GM12872 (cell line): ENCODE measurements around the gene SLC25A11.

Source experiments
- TF ChIP-seq, protein P1 (sequence below): IDR thresholded peaks from 3 replicates; pipeline ENCODE4 v1.5.1; 2011; ENCODE audit warnings: low read depth, mild to moderate bottlenecking, low read length, moderate library complexity; ENCODE audit not compliant: insufficient read depth

The SLC25A11 gene

DNA sequence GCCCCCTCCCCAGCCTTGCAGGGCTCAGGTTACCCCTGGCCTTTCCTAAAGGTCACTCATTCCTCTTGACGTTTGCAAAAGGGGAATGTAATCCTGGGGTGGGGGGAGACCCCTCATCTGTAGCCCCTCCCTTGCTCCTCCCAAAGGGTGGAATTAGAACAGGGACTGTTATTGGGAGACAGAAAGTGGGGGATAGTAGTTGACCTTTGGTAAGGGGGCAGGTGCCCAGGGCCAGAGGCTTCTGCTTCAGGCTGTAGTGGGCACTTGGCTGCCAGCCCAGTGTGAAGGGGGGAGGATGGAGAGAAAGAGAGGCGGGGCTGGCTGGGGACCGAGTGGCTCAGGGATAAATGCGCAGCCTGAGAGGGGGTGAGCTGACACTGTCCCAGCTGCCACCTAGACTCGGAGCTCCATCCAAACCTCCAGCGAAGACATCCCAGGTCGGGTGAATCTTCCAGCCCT lies 10.9 kb upstream of the SLC25A11 start, which contains the start of gene ENO3:
Gene ENO3 (plus strand): TSS at position 374 of the 459 bp plus-strand sequence. CDS start 711 bp downstream, outside the sequence.
- TF ChIP-seq, protein P1, sequence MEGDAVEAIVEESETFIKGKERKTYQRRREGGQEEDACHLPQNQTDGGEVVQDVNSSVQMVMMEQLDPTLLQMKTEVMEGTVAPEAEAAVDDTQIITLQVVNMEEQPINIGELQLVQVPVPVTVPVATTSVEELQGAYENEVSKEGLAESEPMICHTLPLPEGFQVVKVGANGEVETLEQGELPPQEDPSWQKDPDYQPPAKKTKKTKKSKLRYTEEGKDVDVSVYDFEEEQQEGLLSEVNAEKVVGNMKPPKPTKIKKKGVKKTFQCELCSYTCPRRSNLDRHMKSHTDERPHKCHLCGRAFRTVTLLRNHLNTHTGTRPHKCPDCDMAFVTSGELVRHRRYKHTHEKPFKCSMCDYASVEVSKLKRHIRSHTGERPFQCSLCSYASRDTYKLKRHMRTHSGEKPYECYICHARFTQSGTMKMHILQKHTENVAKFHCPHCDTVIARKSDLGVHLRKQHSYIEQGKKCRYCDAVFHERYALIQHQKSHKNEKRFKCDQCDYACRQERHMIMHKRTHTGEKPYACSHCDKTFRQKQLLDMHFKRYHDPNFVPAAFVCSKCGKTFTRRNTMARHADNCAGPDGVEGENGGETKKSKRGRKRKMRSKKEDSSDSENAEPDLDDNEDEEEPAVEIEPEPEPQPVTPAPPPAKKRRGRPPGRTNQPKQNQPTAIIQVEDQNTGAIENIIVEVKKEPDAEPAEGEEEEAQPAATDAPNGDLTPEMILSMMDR, result no peak

- TF ChIP-seq, protein P1, result no peak
Observed at GRCh38 chr17:4950075-4950745, 10.4 kb upstream of the SLC25A11 start.

GRCh38 chr17:4949321-4950074 lies 9.7 kb upstream of the SLC25A11 start:
- TF ChIP-seq, protein P1, result no peak

DNA sequence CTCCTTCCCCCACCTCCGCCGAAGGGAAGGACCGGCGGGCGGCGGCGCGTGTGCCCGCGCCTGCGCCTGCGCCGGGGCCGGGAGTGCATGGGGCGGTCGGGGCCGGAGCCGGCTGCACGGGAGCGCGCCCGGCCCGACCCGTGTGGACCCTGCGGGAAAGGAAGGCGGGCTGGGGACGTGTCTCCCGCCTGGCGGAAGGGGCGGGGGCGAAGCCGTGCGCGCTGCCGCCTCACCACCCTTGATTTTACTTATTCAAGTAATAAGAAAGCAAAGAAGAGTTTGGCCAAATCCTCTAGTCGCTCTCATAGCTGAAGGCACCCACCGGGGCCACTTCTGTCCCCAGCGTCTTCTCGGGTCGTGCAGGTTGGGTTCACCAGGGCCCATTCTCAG lies 9.1 kb upstream of the SLC25A11 start:
- TF ChIP-seq, protein P1, result no peak

DNA sequence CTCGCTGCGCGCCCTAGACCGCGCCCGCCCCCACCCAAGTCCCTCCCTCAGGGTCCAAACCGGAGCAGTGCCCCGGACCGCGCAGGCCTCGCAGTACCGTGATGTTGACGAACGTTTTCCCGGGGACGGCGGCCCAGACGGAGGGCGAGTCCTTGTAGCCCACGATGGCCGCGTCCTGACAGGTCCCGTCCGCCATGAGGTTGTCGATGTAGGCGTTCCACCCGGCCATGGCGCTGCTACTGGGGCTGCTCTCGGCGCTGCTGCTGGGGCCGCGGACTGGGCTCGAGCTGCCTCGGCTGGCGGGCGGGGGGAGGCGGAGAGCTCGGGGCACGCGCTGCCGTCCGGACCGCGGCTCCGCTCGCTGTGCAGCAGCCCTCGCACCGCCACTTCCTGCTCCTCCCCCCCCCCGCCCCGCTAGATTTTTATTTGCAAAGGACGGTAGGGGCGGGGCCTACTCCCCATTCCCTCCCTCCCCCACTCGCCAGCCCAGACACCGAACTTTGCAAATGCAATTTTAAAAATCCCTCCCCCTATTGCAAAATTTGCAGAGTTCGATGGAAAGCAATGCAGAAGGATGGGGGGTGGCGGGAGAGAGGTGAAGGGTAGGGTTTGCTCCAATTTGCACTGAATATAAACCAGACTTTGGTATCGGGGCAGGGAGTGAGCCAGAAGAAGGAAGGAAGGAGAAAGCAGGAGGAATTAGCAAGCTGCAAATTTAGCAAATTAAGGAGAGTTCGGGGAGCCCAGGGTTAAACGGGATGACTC lies 8.5 kb upstream of the SLC25A11 start, which contains the start of gene PFN1:
Gene PFN1 (minus strand): TSS at position 365 of the 765 bp plus-strand sequence. CDS start 136 bp downstream, at position 229.
- TF ChIP-seq, protein P1, result no peak

DNA sequence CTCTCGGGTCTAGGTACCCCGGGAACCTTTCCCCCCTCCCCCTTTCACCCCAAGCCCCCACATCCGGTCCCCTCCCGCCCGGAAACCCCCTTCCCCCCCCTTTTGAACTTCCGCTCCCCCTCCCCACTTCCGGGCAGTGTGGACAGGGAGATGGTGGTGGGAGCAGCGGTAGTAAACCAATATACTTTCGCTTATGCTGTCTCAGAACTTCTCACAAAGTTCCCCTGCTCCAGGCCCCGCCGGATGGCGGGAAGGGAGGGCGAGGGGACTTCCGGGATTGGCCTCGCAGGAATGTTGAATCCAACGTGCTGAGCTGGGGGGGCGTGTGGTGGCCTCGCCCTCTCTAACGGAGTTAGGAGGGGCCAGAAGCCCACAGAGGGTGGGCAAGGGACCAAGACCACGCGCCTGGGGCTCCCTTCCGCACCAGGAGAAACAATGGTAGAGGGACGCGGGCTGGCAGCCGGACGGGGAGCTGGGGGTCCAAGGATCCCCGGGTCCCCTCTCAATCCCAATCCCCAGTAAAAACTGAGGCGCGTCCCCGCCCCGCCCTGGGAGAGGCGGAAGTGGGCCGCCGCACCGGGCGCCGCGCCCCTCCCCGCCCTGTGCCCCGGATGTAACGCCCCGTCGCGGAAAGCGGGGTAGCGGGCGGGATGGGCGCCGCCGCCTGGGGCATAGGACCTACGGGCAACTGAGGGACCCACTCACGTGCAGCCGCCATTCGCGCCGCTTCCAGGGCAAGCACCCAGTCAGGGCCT lies 7.7 kb upstream of the SLC25A11 start:
- TF ChIP-seq, protein P1, result no peak
